BJ (cell line): ENCODE data around the gene GSX1. TPM values are rescaled to one million over a fixed set of nuclear protein-coding genes. Genes with fewer than 3 reads are reported as not detected.
"Not testable (repeated sequence)": the region's sequence is repeated elsewhere in the genome, so short reads cannot be mapped to it uniquely, and the experiment has no call there.

ENCODE experiments used
- CTCF ChIA-PET: fragments of 350-600 bp; formaldehyde crosslinking; extraction: SDS; loops from one replicate; lab custom pipeline; 2021; ENCODE audit warnings: antibody characterized with exemption, inconsistent platforms; lab: Yijun Ruan, JAX
- POLR2A ChIA-PET: fragments of 300-600 bp; sonication (Branson Sonifier 250); formaldehyde crosslinking; extraction: SDS; loops from one replicate; lab custom pipeline; 2021; ENCODE audit warnings: antibody characterized with exemption; lab: Charles Lee
- DNase-seq: peaks from one replicate; pipeline ENCODE4 v3.0.0-alpha.2; 2011; ENCODE audit warnings: low read depth
- H3K27me3 ChIP-seq: 2 replicates; pipeline ENCODE4 v1.6.0; 2011; ENCODE audit warnings: low read length; ENCODE audit not compliant: control insufficient read depth, insufficient read depth
- H3K36me3 ChIP-seq: 2 replicates; pipeline ENCODE4 v1.5.1; 2011; ENCODE audit warnings: low read length; ENCODE audit not compliant: control insufficient read depth, insufficient read depth
- H3K4me3 ChIP-seq: 2 replicates; pipeline ENCODE4 v1.5.1; 2011; ENCODE audit warnings: low read depth, mild to moderate bottlenecking, control low read depth, low read length
- polyA plus RNA-seq: library from polyadenylated mRNA; depleted of rRNA; stranded (reverse); fragments of >200 nt; gene quantifications from 2 replicates; pipeline ENCODE4 v1.2.3, GENCODE V29; 2011
- TF ChIP-seq, protein P1 (sequence below): IDR thresholded peaks from 2 replicates; pipeline ENCODE4 v1.5.1; 2011; ENCODE audit warnings: low read depth, mild to moderate bottlenecking, control low read depth, inconsistent platforms, low read length, moderate library complexity; ENCODE audit not compliant: insufficient read depth

The GSX1 gene
- polyA plus RNA-seq, 1 experiment = not detected

DNA sequence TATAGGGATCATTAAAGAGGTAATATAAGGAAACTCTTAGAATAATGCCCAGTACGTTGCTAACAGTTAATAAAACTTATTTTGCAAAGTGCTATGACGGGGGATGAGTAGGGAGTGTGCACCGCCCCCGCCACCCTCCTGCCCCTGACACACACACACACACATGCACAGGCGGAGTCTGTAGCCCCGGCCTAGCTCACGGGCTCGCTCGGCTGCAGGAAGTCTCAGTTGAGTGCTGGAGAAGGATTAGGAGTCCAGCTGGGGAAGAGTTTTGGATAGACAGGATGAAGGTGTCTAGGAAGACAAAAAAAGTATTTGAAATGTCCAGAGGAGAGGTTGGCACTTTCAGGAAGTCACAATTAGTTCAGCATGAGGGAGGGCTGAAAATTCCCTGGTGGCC lies 21.5 kb downstream of the GSX1 start:
- ChIA-PET CTCF (interaction anchor here (1.3 kb wide), 1 partner anchor 13 kb away, joined by 6 read pairs; no protein-coding TSS in a partner anchor), POLR2A (no interaction called here)
- H3K4me3 ChIP-seq = no peak overlapping the region
- no peaks in the 10 kb centered on the region for H3K36me3 ChIP-seq
- no peak for DNase-seq
- TF ChIP-seq, protein P1, sequence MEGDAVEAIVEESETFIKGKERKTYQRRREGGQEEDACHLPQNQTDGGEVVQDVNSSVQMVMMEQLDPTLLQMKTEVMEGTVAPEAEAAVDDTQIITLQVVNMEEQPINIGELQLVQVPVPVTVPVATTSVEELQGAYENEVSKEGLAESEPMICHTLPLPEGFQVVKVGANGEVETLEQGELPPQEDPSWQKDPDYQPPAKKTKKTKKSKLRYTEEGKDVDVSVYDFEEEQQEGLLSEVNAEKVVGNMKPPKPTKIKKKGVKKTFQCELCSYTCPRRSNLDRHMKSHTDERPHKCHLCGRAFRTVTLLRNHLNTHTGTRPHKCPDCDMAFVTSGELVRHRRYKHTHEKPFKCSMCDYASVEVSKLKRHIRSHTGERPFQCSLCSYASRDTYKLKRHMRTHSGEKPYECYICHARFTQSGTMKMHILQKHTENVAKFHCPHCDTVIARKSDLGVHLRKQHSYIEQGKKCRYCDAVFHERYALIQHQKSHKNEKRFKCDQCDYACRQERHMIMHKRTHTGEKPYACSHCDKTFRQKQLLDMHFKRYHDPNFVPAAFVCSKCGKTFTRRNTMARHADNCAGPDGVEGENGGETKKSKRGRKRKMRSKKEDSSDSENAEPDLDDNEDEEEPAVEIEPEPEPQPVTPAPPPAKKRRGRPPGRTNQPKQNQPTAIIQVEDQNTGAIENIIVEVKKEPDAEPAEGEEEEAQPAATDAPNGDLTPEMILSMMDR = no peak
- H3K27me3 ChIP-seq = peaks cover 3% of the 10 kb centered on the region; the same call in 1 of the 2 replicates

DNA sequence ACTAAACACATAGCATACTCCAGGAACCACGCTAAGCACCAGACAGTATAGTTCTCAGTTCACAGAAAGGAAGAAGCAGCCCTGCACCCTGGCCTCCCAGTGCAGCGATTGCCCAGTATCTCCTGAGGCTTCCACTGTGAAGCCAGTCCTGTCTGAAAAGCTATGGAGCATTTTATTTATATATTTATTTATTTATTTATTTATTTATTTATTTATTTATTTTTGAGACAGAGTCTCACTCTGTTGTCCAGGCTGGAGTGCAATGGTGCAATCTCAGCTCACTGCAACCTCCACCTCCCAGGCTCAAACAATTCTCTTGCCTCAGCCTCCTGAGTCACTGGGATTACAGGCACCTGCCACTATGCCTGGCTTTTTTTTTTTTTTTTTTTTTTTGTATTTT lies 25.5 kb downstream of the GSX1 start:
- H3K4me3 ChIP-seq, POLR2A ChIA-PET, DNase-seq, H3K36me3 ChIP-seq, H3K27me3 ChIP-seq: not testable (repeated sequence)
- CTCF ChIA-PET = interaction anchor here (1.0 to 5.7 kb wide), 3 partner anchors 10 to 445 kb away, joined by 4 to 76 read pairs (median 6); no protein-coding TSS in a partner anchor

DNA sequence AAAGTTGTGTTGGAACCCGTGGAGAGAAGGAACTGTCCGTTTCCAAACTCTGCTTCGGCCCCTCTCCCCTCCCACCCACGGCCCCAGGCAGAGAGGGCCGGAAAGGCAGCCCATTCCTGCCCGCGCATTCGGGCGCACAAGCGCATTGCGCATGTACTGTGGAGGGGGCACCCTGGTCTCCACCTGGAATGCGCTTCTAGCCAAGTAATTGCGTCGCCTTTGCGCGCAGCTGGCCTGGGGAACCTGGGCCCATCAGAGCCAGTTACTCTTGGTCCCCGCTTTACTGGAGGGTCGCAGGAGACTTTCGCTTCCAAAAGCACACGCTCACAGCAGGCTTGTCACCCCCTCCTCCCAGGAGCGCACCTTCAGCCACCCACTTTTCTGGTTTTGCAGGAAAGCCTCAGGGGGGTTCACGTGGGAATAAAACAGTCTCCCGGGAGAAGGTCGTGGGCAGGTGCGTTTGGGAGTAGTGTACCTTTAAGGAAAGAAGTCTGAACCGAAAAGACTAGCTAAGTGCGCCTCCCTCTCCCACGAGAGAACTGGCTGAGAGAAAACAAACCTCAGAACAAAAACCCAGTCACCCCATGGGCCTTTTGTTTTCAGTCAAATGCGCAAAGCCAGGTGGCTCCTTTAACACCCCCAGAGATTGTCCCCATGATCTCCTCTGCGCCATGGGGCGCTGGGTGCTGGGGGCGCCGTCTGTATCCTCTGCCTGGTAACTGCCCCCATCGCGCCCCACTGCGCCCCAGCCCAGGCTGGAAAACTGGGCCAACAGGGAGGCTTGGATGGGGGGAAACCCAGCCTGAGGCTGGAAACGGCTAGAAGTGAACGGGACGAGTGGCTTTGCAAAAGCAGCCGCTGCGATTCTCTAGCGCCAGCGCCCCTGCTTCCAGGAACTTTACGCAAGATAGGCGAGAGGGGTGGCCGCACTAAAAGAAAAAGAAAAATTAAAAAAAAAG lies 28.5 kb downstream of the GSX1 start:
- H3K4me3 ChIP-seq = no peak overlapping the region
- DNase-seq = no peak
- CTCF ChIA-PET = interaction anchor here (0.7 to 5.7 kb wide), 4 partner anchors 7 to 447 kb away, joined by 3 to 76 read pairs (median 8); no protein-coding TSS in a partner anchor

DNA sequence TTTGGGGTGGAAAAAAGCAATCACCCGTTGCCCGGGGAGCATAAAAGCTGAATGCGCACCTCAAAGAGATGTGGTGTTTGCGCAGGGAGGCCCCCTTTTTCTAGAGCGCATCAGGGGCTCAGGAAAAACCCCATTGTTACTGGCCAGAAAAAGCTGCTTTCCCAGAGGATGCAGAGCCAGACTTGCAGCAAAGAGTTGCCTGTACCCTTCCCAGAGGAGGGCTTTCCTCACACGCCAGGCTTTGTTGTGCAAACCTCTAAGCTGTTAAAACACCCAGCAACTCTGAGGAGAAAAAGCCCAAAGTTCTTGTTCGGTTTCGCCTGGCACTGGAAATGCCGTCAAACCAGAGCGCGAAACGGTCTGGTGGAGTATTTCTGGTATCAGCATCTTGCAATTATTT lies 29.3 kb downstream of the GSX1 start:
- Histone ChIP-seq H3K27me3 (peaks cover 13% of the 10 kb centered on the region), H3K4me3 (no peak overlapping the region), H3K36me3 (no peaks in the 10 kb centered on the region)
- TF ChIP-seq, protein P1 = no peak
- POLR2A ChIA-PET = no interaction called here
- CTCF ChIA-PET = interaction anchor here (0.6 to 7.7 kb wide), 6 partner anchors 9 to 448 kb away, joined by 3 to 166 read pairs (median 6); no protein-coding TSS in a partner anchor
- DNase-seq = no peak

More for the DNA sequence above, 28.5 kb downstream of the GSX1 start:
- Histone ChIP-seq H3K27me3 (peaks cover 13% of the 10 kb centered on the region), H3K36me3 (no peaks in the 10 kb centered on the region)
- TF ChIP-seq, protein P1 = no peak
- POLR2A ChIA-PET = no interaction called here

GRCh38 chr13:27822258-27822872 lies 30.1 kb downstream of the GSX1 start:
- H3K27me3 ChIP-seq = peaks cover 13% of the 10 kb centered on the region
- TF ChIP-seq, protein P1 = no peak
- CTCF ChIA-PET = interaction anchor here (0.6 to 7.7 kb wide), 6 partner anchors 8 to 448 kb away, joined by 3 to 166 read pairs (median 6); no protein-coding TSS in a partner anchor
- no peaks in the 10 kb centered on the region for H3K36me3 ChIP-seq
- H3K4me3 ChIP-seq = no peak overlapping the region
- POLR2A ChIA-PET = no interaction called here
- DNase-seq = no peak
